Fibroblast of mammary gland (primary cell): ENCODE measurements around the gene KLHL7.
"Not testable (repeated sequence)": the region's sequence is repeated elsewhere in the genome, so short reads cannot be mapped to it uniquely, and the experiment has no call there.

Source experiments
- DNase-seq: peaks from one replicate; pipeline ENCODE4 v3.0.0-alpha.2; 2010; ENCODE audit warnings: low read depth
- H3K4me3 ChIP-seq: 2 replicates; pipeline ENCODE4 v1.5.1; 2011; ENCODE audit warnings: low read depth, mild to moderate bottlenecking, low read length, moderate library complexity; ENCODE audit not compliant: control insufficient read depth
- TF ChIP-seq, protein P1 (sequence below): conservative IDR thresholded peaks from 2 replicates; pipeline ENCODE4 v1.5.1; 2011; ENCODE audit warnings: low read depth, low read length, inconsistent platforms; ENCODE audit not compliant: control insufficient read depth, insufficient read depth

Gene KLHL7

GRCh38 chr7:23216021-23216420, 110.4 kb downstream of the KLHL7 start:
- TF ChIP-seq, protein P1, sequence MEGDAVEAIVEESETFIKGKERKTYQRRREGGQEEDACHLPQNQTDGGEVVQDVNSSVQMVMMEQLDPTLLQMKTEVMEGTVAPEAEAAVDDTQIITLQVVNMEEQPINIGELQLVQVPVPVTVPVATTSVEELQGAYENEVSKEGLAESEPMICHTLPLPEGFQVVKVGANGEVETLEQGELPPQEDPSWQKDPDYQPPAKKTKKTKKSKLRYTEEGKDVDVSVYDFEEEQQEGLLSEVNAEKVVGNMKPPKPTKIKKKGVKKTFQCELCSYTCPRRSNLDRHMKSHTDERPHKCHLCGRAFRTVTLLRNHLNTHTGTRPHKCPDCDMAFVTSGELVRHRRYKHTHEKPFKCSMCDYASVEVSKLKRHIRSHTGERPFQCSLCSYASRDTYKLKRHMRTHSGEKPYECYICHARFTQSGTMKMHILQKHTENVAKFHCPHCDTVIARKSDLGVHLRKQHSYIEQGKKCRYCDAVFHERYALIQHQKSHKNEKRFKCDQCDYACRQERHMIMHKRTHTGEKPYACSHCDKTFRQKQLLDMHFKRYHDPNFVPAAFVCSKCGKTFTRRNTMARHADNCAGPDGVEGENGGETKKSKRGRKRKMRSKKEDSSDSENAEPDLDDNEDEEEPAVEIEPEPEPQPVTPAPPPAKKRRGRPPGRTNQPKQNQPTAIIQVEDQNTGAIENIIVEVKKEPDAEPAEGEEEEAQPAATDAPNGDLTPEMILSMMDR, result no peak
- no peak overlapping the region for H3K4me3 ChIP-seq
- DNase-seq, result no peak

DNA sequence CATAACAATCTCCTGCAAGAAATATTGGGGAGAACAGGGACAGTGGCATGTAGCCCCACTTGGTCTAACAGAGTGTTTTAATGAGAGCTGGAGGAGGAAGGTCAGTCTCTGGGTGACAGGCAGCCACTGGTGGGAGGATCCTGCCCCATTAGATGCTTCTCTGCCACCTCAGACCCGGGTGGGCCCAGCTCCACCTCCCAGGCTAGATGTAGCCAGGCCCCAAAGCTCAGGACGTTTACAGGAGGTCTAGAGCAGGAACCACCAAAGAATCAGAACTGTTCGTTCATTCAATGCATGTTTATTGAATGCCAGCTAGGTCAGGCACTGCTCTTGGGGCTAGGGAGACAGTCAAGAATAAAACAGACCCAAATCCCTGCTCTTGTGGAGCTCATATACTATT, 112.6 kb downstream of the KLHL7 start:
- no peak overlapping the region for H3K4me3 ChIP-seq
- TF ChIP-seq, protein P1, result no peak
- DNase-seq, result no peak

DNA sequence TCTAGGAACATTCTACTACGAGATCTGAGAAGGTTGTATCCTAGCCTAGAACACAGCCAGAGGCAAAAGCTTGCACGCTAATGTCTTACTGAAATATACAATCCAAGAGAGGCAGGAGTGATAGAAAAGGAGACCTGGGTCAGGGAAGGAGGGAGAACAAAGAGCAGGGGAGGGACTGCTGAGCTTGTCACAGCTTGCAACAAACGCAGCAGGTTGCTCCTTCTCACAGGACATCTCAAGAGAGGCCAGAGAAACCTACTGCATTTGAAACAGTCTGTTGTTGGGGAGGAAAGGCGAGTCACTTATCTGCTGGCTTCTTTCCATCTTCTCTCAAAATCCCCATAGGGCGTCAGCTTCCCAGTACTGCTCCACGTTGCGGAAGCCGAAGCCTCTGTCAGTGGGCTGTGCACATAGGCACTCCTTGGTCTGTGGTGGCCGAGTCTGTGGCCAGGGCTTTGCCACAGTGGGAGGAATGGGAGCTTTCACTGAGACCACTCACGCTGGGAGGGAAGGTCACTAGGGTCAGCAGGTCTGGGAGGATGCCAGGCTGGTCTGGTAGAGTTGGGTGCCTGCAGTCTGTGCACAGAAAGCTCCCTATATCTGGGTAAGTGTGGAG, 115.2 kb downstream of the KLHL7 start:
- no peak for DNase-seq
- no peak overlapping the region for H3K4me3 ChIP-seq
- TF ChIP-seq, protein P1, result no peak

GRCh38 chr7:23222439-23223030, 117.0 kb downstream of the KLHL7 start:
- DNase-seq, result no peak
- TF ChIP-seq, protein P1, result no peak
- H3K4me3 ChIP-seq, result no peak overlapping the region

DNA sequence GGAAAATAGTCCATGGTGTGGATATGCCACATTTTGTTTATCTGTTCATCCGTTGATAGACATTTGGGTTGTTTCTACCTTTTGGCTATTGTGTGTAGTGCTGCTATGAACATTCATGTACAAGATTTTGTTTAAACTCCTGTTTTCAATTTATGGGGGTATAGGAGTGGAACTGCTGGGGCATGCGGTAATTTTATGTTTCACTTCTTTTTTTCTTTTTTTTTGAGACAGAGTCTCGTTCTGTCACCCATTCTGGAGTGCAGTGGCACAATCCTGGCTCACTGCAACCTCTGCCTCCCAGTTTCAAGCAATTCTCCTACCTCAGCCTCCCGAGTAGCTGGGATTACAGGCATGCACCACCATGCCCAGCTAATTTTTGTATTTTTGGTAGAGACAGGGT, 118.8 kb downstream of the KLHL7 start:
- not testable (repeated sequence) for H3K4me3 ChIP-seq, DNase-seq

GRCh38 chr7:23226844-23227450, 121.4 kb downstream of the KLHL7 start:
- TF ChIP-seq, protein P1, result no peak
- H3K4me3 ChIP-seq, result no peak overlapping the region
- no peak for DNase-seq
